SK-N-SH (cell line): Measurements from ENCODE around the gene LENEP. TPM values are rescaled to one million over a fixed set of nuclear protein-coding genes. Genes with fewer than 3 reads are reported as not detected.

ENCODE experiments used
- CTCF ChIA-PET: fragments of 300-600, 350-600 bp; formaldehyde crosslinking; extraction: SDS; loops from one replicate; lab custom pipeline; 2021; lab: Yijun Ruan, JAX
- POLR2A ChIA-PET: fragments of 350-600 bp; sonication (Branson Sonifier 250); formaldehyde crosslinking; extraction: SDS; loops from one replicate; lab custom pipeline; 2020; ENCODE audit warnings: antibody characterized with exemption, inconsistent platforms; lab: Yijun Ruan, JAX
- DNase-seq: peaks from one replicate; pipeline ENCODE4 v3.0.0; 2012
- H2AFZ ChIP-seq: fragments of 200-600 bp; sonication (generic); 2 replicates; pipeline ENCODE4 v1.8.1; 2016; ENCODE audit warnings: antibody characterized with exemption, mild to moderate bottlenecking, low read depth
- H3F3A ChIP-seq: fragments of 200-600 bp; sonication (generic); replicated peaks from 2 replicates; pipeline ENCODE3; 2016; ENCODE audit warnings: antibody characterized with exemption, mild to moderate bottlenecking; ENCODE audit not compliant: insufficient read depth
- H3K27ac ChIP-seq, 2 experiments: fragments of 200-500 bp in 1 of 2; fragments of 200-600 bp in 1 of 2; sonication (Bioruptor generic) in 1 of 2; sonication (generic), shearing (Covaris generic) in 1 of 2; 2 replicates each; pipeline versions ENCODE4 v1.5.1 to v1.6.1; 2014 to 2016; ENCODE audit warnings: low read depth in 2 of 2, inconsistent platforms in 1 of 2, low read length in 1 of 2, mild to moderate bottlenecking in 1 of 2, mixed read lengths in 1 of 2
- H3K27me3 ChIP-seq: fragments of 200-600 bp; sonication (generic), shearing (Covaris generic); 2 replicates; pipeline ENCODE4 v1.6.1; 2016; ENCODE audit warnings: mixed run types; ENCODE audit not compliant: insufficient read depth
- H3K36me3 ChIP-seq, 2 experiments: fragments of 200-500 bp in 1 of 2; fragments of 200-600 bp in 1 of 2; sonication (Bioruptor generic) in 1 of 2; sonication (generic) in 1 of 2; replicated peaks in 1 of 2; 2 replicates each; pipeline versions ENCODE3 to v1.5.1; 2014 to 2016; ENCODE audit warnings: low read length in 1 of 2, mild to moderate bottlenecking in 1 of 2; ENCODE audit not compliant: insufficient read depth in 2 of 2, control insufficient read depth in 1 of 2
- H3K4me1 ChIP-seq, 2 experiments: fragments of 200-500 bp in 1 of 2; fragments of 200-600 bp in 1 of 2; sonication (Bioruptor generic) in 1 of 2; sonication (generic), shearing (Covaris generic) in 1 of 2; 2 replicates each; pipeline versions ENCODE4 v1.5.1 to v1.6.1; 2014 to 2016; ENCODE audit warnings: low read depth in 1 of 2, low read length in 1 of 2, mixed run types in 1 of 2; ENCODE audit not compliant: insufficient read depth in 2 of 2, control insufficient read depth in 1 of 2
- H3K4me2 ChIP-seq: fragments of 200-600 bp; sonication (generic), shearing (Covaris generic); 2 replicates; pipeline ENCODE4 v1.6.1; 2017; ENCODE audit warnings: mixed run types
- H3K4me3 ChIP-seq, 2 experiments: fragments of 200-500 bp in 1 of 2; fragments of 200-600 bp in 1 of 2; sonication (Bioruptor generic) in 1 of 2; sonication (generic), shearing (Covaris generic) in 1 of 2; 2 replicates each; pipeline versions ENCODE4 v1.5.1 to v1.8.1; 2014 to 2016; ENCODE audit warnings: low read depth in 2 of 2, inconsistent platforms in 1 of 2, low read length in 1 of 2, mild to moderate bottlenecking in 1 of 2, mixed read lengths in 1 of 2, moderate library complexity in 1 of 2
- H3K79me2 ChIP-seq: fragments of 200-600 bp; sonication (generic); 2 replicates; pipeline ENCODE4 v1.8.1; 2017; ENCODE audit warnings: mild to moderate bottlenecking; ENCODE audit not compliant: insufficient read depth
- H3K9ac ChIP-seq: fragments of 200-600 bp; sonication (generic); 2 replicates; pipeline ENCODE4 v1.6.1; 2017; ENCODE audit warnings: mixed run types
- H3K9me2 ChIP-seq: fragments of 200-600 bp; sonication (generic); 2 replicates; pipeline ENCODE4 v1.6.1; 2017; ENCODE audit warnings: mixed run types
- H3K9me3 ChIP-seq: fragments of 200-600 bp; sonication (generic); 2 replicates; pipeline ENCODE4 v1.6.1; 2017; ENCODE audit warnings: mixed run types, mild to moderate bottlenecking, moderate library complexity
- H4K20me1 ChIP-seq: fragments of 200-600 bp; sonication (generic); 2 replicates; pipeline ENCODE4 v1.6.1; 2017; ENCODE audit warnings: mild to moderate bottlenecking, mixed run types; ENCODE audit not compliant: insufficient read depth
- CHD2 ChIP-seq: fragments of 150-350 bp; IDR thresholded peaks from 2 replicates; pipeline ENCODE4 v1.6.1; 2018; ENCODE audit warnings: low read length; ENCODE audit not compliant: partially characterized antibody
- CTCF ChIP-seq: fragments of 200-600 bp; sonication (generic); IDR thresholded peaks from 2 replicates; pipeline ENCODE4 v1.6.1; 2017; ENCODE audit warnings: antibody characterized with exemption, mild to moderate bottlenecking, moderate library complexity
- EP300 ChIP-seq, 2 experiments: IDR thresholded peaks; 2 replicates each; pipeline versions ENCODE4 v1.4.0 to v1.6.1; 2012; ENCODE audit warnings: borderline replicate concordance in 1 of 2, low read depth in 1 of 2, low read length in 1 of 2
- FOSL2 ChIP-seq: IDR thresholded peaks from 2 replicates; pipeline ENCODE4 v1.4.0; 2012; ENCODE audit warnings: low read depth, mild to moderate bottlenecking, moderate library complexity, borderline replicate concordance
- FOXJ3 ChIP-seq: sonication (generic); formaldehyde crosslinking; IDR thresholded peaks from 2 replicates; pipeline ENCODE4 v1.5.1; 2020; ENCODE audit warnings: mild to moderate bottlenecking, missing genetic modification reagents
- MAX ChIP-seq: IDR thresholded peaks from 2 replicates; pipeline ENCODE4 v1.4.0; 2012; ENCODE audit warnings: low read depth
- MEF2A ChIP-seq: IDR thresholded peaks from 2 replicates; pipeline ENCODE4 v1.4.0; 2012; ENCODE audit warnings: low read depth, borderline replicate concordance
- PBX3 ChIP-seq: IDR thresholded peaks from 2 replicates; pipeline ENCODE4; 2012
- RFX5 ChIP-seq: IDR thresholded peaks from 2 replicates; pipeline ENCODE4 v1.6.1; 2012; ENCODE audit warnings: mild to moderate bottlenecking, improper control_type of control experiment, low read length
- SIN3A ChIP-seq: IDR thresholded peaks from 2 replicates; pipeline ENCODE4 v1.6.1; 2012; ENCODE audit warnings: low read depth, mild to moderate bottlenecking, low read length, moderate library complexity, borderline replicate concordance
- SMC3 ChIP-seq: IDR thresholded peaks from 2 replicates; pipeline ENCODE4 v1.6.1; 2012; ENCODE audit warnings: low read depth, low read length, improper control_type of control experiment
- TAF1 ChIP-seq: IDR thresholded peaks from 2 replicates; pipeline ENCODE4 v1.6.1; 2012; ENCODE audit warnings: low read depth, mild to moderate bottlenecking, low read length, moderate library complexity, borderline replicate concordance
- TEAD4 ChIP-seq: IDR thresholded peaks from 2 replicates; pipeline ENCODE4 v1.4.0; 2012; ENCODE audit warnings: mild to moderate bottlenecking, borderline replicate concordance; ENCODE audit not compliant: insufficient read depth
- USF1 ChIP-seq: IDR thresholded peaks from 2 replicates; pipeline ENCODE4 v1.4.0; 2012; ENCODE audit warnings: low read depth, borderline replicate concordance
- USF2 ChIP-seq: fragments of 150-350 bp; IDR thresholded peaks from 2 replicates; pipeline ENCODE4 v1.6.1; 2017; ENCODE audit warnings: antibody characterized with exemption, low read length, low read depth, borderline replicate concordance
- YY1 ChIP-seq: IDR thresholded peaks from 2 replicates; pipeline ENCODE4 v1.4.0; 2012; ENCODE audit warnings: low read depth, mild to moderate bottlenecking
- ZBTB33 ChIP-seq: IDR thresholded peaks from 2 replicates; pipeline ENCODE4 v1.4.0; 2012; ENCODE audit warnings: low read depth, borderline replicate concordance
- WGBS: methylation state at CpG from one replicate; pipeline ENCODE4 v1.1.6; 2017; ENCODE audit warnings: low lambda C conversion rate; 5-methylcytosine and 5-hydroxymethylcytosine counted together
- polyA plus RNA-seq, 3 experiments: library from polyadenylated mRNA; depleted of rRNA; stranded (reverse); fragments of >200 nt; gene quantifications; 2 replicates each; pipeline ENCODE4 v1.2.3, GENCODE V29; 2012

The LENEP gene
- polyA plus RNA-seq, 1 of the 3 experiments (the other 2 are of a cell fraction), result not detected

GRCh38 chr1:155039308-155039669 lies 45.9 kb downstream of the LENEP start (continued):
- TF ChIP-seq EP300 (IDR thresholded peaks at IDR 0.05; ENCODE audit: borderline replicate concordance in 1 of 2, low read depth in 1 of 2, low read length in 1 of 2), result no peak

GRCh38 chr1:155040358-155041093 lies 47.1 kb downstream of the LENEP start:
- H3K79me2 ChIP-seq, result no peaks in the 10 kb centered on the region
- ChIA-PET CTCF (interaction anchor here (0.9 to 26.0 kb wide), 9 partner anchors 10 to 86 kb away, joined by 3 to 573 read pairs (median 4); partner anchors contain the start of genes ADAM15, EFNA3, EFNA4 and ZBTB7B), POLR2A (no interaction called here)
- H3F3A ChIP-seq, result no peaks in the 10 kb centered on the region
- WGBS, result 75% methylated on average over 10 of the region's 14 CpGs
- no peak overlapping the region for H3K9ac ChIP-seq
- H3K36me3 ChIP-seq, result no peaks in the 10 kb centered on the region
- no peak overlapping the region for H2AFZ ChIP-seq
- no peak overlapping the region for H3K4me3 ChIP-seq
- H4K20me1 ChIP-seq, result no peaks in the 10 kb centered on the region
- peaks cover 6 to 7% of the 10 kb centered on the region in 2 experiments; a peak in 1 of 4 replicates for H3K4me1 ChIP-seq
- H3K27me3 ChIP-seq, result no peaks in the 10 kb centered on the region
- DNase-seq, result no peak
- no peaks in the 10 kb centered on the region for H3K9me2 ChIP-seq
- H3K9me3 ChIP-seq, result no peaks in the 10 kb centered on the region
- H3K4me2 ChIP-seq, result no peak overlapping the region
- TF ChIP-seq FOXJ3 (CRISPR knock-in tag) (no peak), PBX3 (no peak), TAF1 (no peak), SIN3A (no peak), YY1 (no peak), USF1 (no peak), MEF2A (no peak), USF2 (no peak), TEAD4 (no peak), FOSL2 (no peak), RFX5 (no peak), CTCF (no peak), MAX (no peak), ZBTB33 (no peak), SMC3 (no peak), CHD2 (no peak)
- H3K27ac ChIP-seq, result no peak overlapping the region
